NOMO-1 (cell line): Measurements from ENCODE around the gene MRPL20.

ENCODE experiments used
- DNase-seq, 2 experiments: peaks; one replicate each; lab custom pipeline; 2025; ENCODE audit not compliant: unreplicated experiment in 2 of 2; lab: John Stamatoyannopoulos, UW

Gene MRPL20

GRCh38 chr1:1366699-1367066 is 40.4 kb downstream of the MRPL20 start:
- no peak for DNase-seq

GRCh38 chr1:1365875-1366698 is 41.0 kb downstream of the MRPL20 start:
- no peak for DNase-seq

GRCh38 chr1:1364266-1364665 is 42.8 kb downstream of the MRPL20 start:
- no peak for DNase-seq

GRCh38 chr1:1361982-1362423 is 45.1 kb downstream of the MRPL20 start:
- DNase-seq: no peak

GRCh38 chr1:1361233-1361981 is 45.7 kb downstream of the MRPL20 start:
- no peak for DNase-seq

- no peak for DNase-seq
Measured at GRCh38 chr1:1360506-1361169, 46.5 kb downstream of the MRPL20 start.

- DNase-seq: no peak
Measured at GRCh38 chr1:1359664-1360468, 47.2 kb downstream of the MRPL20 start.

- DNase-seq: no peak
Measured at GRCh38 chr1:1359308-1359663, 47.8 kb downstream of the MRPL20 start.

- DNase-seq: peak in 1 of 2 experiments; percentile 30
Measured at GRCh38 chr1:1358433-1359271, 48.4 kb downstream of the MRPL20 start, which contains the start of gene MXRA8. Gene MXRA8 (minus strand): TSS chr1:1358555. CDS start chr1:1358504, 51 bp downstream.

GRCh38 chr1:1357871-1358432 is 49.1 kb downstream of the MRPL20 start:
- DNase-seq: no peak

GRCh38 chr1:1356796-1357401 is 50.2 kb downstream of the MRPL20 start:
- DNase-seq: no peak

GRCh38 chr1:1356166-1356795 is 50.8 kb downstream of the MRPL20 start:
- no peak for DNase-seq

GRCh38 chr1:1355416-1355815 is 51.7 kb downstream of the MRPL20 start:
- peak; percentile 34 to 48 for DNase-seq

GRCh38 chr1:1354271-1355247 is 52.5 kb downstream of the MRPL20 start:
- DNase-seq: no peak

- DNase-seq: no peak
Measured at GRCh38 chr1:1353389-1354151, 53.5 kb downstream of the MRPL20 start.

- DNase-seq: no peak
Measured at GRCh38 chr1:1352786-1353388, 54.2 kb downstream of the MRPL20 start.
